Occipital lobe (tissue), 2 donors: ENCODE data around the gene UNC79. TPM values are rescaled to one million over a fixed set of nuclear protein-coding genes. Genes with fewer than 3 reads are reported as not detected.
"Not testable (repeated sequence)": the region's sequence is repeated elsewhere in the genome, so short reads cannot be mapped to it uniquely, and the experiment has no call there.

Source experiments
- DNase-seq: peaks from one replicate; lab custom pipeline; 2025; lab: John Stamatoyannopoulos, UW
- total RNA-seq: library from RNA; depleted of rRNA; stranded (reverse); fragments of >200 nt; gene quantifications from one replicate; pipeline ENCODE4 v1.2.3, GENCODE V29; 2014

Gene UNC79
- total RNA-seq, 1 donor from 2014 or later: 51.9 TPM

GRCh38 chr14:93493622-93494021 lies 62.9 kb downstream of the UNC79 start:
- not testable (repeated sequence) for DNase-seq

GRCh38 chr14:93496856-93497741 lies 66.4 kb downstream of the UNC79 start:
- DNase-seq: no peak

DNA sequence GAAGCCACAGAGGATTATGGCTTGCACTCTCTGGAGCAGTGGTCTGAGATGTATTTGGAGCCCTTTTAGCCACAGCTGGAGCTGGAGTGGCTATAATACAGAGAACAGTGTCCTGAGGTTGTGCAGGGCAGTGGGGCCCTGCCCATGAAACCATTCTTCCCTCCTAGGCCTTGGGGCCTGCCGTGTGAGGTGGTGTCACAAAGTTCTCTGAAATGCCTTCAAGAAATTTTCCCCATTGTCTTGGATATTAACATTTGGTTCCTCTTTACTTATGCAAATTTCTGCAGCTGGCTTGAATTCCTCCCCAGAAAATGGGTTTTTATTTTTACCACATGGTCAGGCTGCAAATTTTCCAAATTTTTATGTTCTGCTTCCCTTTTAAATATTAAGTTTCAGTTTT lies 79.3 kb downstream of the UNC79 start:
- no peak for DNase-seq

DNA sequence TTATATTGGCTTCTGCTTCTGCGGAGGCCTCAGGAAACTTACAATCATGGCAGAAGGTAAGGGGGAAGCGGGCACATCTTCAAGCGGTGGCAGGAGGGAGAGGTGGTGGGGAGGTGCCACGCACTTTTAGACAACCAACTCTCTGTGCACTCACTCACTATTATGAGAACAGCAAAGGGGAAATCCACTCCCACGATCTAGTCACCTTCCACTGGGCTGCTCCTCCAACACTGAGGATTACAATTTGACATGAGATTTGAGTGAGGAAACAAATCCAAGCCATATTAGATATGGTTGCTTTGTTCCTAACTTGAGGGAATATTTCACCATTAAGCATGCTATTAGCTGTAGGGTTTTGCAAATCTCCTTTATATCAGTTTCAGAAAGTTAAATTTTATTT lies 80.3 kb downstream of the UNC79 start:
- DNase-seq: no peak

DNA sequence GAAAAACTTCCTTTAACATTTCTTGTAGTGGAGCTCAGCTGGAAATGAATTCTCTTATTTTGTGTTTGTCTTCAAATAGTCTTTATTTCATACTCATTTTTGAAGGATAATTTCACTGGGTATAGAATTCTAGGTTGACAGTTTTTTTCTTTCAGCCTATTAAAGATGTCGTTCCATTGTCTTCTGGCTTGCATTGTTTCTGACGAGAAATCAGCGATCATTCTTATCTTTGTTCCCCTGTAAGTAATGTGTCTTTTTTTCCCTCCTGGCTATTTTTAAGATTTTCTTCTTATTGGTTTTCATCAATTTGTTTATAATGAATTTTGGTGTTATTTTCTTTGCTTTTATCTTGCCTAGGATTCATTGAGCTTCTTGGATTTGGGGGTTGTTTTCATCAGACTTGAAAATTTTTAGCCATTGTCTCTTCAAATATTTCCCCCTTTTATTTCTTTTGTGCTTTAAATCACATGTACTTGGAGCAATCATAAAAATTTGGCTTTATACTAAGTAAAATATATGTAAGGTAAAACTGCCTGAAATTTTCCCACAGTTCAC lies 89.4 kb downstream of the UNC79 start:
- no peak for DNase-seq

DNA sequence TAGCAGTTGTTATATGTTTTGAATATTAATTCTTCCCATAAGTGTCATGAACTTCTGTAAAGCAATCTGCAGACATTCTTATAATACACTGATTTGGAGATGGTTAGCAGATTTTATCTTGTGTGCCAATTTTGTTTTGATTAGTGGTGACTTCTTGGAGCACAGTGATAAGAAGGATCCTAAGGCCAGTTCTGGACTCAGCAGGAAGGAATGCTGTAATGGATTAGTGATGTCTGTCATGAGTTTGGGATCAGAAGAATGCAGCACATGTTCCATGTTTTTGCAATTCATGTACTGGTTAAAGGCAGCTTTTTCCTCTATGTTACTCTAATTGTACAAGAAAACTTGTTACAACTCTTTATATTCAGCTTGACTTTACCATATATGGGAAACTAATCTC lies 91.5 kb downstream of the UNC79 start:
- no peak for DNase-seq

DNA sequence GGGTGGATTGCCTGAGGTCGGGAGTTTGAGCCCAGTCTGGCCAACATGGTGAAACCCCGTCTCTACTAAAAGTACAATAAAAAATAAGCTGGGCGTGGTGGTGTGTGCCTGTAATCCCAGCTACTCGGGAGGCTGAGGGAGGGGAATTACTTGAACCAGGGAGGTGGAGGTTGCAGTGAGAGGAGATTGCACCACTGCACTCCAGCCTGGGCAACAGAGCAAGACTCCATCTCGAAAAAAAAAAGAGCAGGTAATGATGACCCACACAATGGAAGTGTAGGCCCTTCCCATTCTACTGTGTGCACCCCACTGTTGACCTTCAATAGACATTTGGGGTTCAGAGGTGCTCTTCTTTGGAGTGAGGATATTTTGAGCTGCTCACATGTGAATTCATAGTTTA lies 94.5 kb downstream of the UNC79 start:
- DNase-seq: not testable (repeated sequence)

DNA sequence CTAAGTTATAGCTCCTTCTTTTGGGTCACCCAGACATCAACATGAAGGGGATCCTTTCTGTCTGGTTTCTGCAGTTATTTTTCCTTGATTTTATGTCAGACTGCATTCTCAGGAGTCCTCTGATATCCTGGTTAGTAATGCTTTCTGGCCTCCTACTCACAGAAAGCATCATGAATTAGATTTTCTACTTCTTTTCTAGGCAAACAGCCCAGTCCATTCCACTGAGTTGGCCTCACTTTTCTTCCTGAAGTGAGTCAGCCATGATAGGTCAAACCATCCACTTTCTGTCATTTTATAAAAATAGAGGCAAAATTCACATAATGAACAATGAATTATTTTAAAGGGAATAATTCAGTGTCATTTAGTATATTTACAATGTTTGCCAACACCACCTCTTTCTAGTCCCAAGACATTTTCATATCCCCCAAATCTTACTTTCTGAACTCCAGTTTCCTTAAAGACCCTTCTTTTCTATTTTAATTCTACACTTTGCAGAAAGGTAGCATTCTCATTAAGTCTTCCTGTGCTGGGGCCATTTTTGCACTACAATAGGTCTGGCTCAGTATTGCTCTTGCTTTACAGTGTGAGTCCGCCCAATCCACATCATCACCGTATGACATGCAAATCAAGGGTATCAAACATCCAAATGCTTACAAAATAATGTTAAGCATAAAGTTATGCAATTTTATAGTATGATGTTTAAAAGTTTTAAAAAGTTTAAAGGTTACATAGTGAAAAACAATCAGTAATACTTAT lies 95.1 kb downstream of the UNC79 start:
- no peak for DNase-seq

DNA sequence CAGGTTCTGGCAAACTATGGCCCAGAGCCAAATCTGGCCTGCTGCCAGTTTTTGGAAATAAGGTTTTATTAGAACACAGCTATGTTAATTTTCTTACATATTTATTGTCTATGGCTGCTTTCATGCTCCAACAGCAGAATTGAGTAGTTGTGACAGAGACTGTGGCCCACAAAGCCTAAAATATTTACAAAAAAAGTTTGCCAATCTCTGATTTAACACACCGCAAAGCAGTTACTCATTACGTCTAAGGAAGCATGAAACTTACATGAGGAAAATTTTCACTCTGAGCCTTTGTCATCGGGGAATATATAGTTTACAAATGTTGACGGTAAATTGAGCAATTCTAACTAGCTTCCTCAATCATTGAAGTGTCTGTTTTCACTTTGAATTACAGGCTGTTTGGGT lies 96.5 kb downstream of the UNC79 start:
- no peak for DNase-seq

- no peak for DNase-seq
These were observed 98.3 kb downstream of the UNC79 start for GRCh38 chr14:93528884-93529558.

- DNase-seq: no peak
These were observed 100.9 kb downstream of the UNC79 start for GRCh38 chr14:93531644-93532043.

- DNase-seq: no peak
These were observed 101.8 kb downstream of the UNC79 start for GRCh38 chr14:93532541-93532940.

GRCh38 chr14:93533437-93533836 lies 102.7 kb downstream of the UNC79 start:
- DNase-seq: no peak

GRCh38 chr14:93533842-93534241 lies 103.1 kb downstream of the UNC79 start:
- no peak for DNase-seq

DNA sequence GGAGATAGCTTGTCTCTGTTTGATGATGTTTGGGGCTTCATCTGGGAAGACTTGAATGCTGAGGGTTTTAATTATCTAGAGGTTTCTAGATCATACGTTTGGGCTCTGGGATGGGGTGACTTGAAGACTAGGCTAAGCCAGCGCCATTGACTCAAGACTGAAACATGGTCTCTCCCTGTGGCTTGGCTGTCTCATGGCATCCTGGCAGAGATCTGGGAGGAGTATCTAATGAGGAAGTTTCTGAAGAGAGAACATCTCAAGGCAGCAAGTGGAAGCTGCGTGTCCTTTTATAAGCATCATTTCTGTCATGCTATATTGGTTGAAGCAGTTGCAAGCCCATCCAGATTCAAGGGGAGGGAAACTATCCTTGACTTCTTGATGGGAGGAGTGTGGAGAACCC lies 104.8 kb downstream of the UNC79 start:
- DNase-seq: no peak

DNA sequence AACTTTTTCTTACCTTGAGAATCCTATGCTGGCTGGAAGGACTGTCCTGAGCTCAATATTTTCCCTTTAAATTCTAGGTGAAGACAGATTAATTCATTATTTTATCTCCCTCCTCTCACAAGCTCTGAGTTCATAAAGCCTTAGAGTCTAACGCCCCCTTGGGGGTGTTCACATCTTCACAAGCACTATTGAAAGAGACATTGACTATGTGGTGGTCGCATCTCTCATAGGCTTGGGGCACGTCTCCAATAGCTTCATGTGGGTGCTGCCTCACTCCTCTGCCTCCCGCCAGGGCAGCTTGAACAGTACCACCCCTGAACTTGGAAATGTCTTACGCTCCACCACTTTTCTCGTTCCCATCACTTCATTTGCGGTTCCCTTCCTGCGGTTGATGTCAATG lies 106.2 kb downstream of the UNC79 start:
- DNase-seq: no peak

- no peak for DNase-seq
These were observed 107.2 kb downstream of the UNC79 start for GRCh38 chr14:93537951-93538350.

DNA sequence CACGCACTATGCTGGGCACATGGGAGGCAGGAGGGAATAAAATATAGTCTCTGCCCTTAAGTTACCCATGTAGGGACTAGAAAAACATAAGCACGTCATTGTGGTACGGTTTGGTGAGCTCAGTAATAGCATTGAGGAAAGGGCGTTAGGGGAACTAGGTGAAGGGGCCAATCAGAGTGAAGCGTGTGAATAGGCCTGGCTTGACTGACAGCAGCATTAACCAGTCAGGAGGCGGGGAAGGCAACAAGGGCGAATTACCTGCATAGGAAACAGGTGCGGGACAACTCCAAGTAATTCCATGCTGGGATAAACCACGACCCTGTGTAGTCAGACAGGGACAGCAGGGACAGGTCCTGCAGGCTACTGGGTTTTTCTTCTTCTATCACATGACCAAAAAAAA lies 107.7 kb downstream of the UNC79 start:
- no peak for DNase-seq

GRCh38 chr14:93540235-93540634 lies 109.5 kb downstream of the UNC79 start:
- DNase-seq: no peak

DNA sequence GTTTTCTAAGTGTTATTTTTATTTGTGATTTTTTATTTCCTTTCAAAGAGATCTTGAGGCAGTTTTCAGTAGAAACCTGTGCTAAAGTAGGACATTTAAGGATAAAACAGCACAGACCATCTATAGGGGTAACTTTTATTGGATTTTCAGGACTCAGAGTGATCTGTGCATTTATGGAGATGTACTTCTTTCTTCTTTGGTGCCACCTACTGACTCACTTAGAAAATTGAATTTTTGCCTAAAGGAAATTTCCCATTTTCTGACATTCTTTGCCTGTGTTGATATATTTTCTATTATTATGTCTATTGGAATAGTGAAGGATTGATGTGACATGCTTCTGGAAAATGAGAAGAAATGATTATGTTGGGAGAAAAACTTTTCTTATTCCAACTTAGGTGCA lies 113.0 kb downstream of the UNC79 start:
- DNase-seq: no peak

- DNase-seq: no peak
These were observed 113.5 kb downstream of the UNC79 start for GRCh38 chr14:93544212-93544611.

DNA sequence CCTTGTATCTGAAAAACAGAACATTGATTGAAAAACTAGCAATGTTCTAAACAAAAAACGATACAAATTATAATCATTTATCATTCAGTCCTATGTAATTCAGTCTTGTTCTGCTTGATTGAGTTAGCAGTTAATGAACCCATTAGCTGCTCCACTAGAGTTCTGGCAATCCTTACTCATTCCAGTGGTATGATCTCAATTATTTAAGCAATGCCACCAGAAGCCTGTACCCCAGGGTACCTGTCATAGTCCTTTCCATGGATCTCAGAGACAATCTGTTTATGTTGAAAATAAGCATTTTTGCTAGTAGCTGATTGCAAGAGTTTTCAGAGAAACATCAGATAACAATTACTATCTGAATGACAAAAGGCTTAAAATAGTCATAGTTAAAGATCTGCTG lies 115.9 kb downstream of the UNC79 start:
- DNase-seq: no peak
